NCI-H774 (cell line): ENCODE results near the gene ERP29.
A peak's percentile ranks its signal among the peaks of the same experiment; 100 is the strongest.
"Not testable (repeated sequence)": the region's sequence is repeated elsewhere in the genome, so short reads cannot be mapped to it uniquely, and the experiment has no call there.

Experiments used
- DNase-seq: peaks from one replicate; lab custom pipeline; 2025; lab: John Stamatoyannopoulos, UW

The ERP29 gene

GRCh38 chr12:112012775-112013600 is at the start of gene ERP29, which contains the start of gene TMEM116:
TSS of gene ERP29 (plus strand) at chr12:112013426. CDS start at chr12:112013466, 40 bp downstream.
TSS of gene TMEM116 (minus strand) at chr12:112013165. CDS start at chr12:112005270, 7,895 bp downstream.
- DNase-seq: peak; percentile 99

GRCh38 chr12:111964935-111965334 is 48.3 kb upstream of the ERP29 start:
- peak; percentile 48 for DNase-seq

- DNase-seq: no peak
Observed at GRCh38 chr12:111971800-111972199, 41.4 kb upstream of the ERP29 start.

- DNase-seq: no peak
Observed at GRCh38 chr12:111975161-111975931, 37.9 kb upstream of the ERP29 start.

GRCh38 chr12:111976291-111976690 is 36.9 kb upstream of the ERP29 start:
- no peak for DNase-seq

- DNase-seq: no peak
Observed at GRCh38 chr12:111976860-111977259, 36.4 kb upstream of the ERP29 start.

GRCh38 chr12:111978545-111978944 is 34.7 kb upstream of the ERP29 start:
- no peak for DNase-seq

GRCh38 chr12:111980598-111980997 is 32.6 kb upstream of the ERP29 start:
- no peak for DNase-seq

- DNase-seq: no peak
Observed at GRCh38 chr12:111981987-111982386, 31.2 kb upstream of the ERP29 start.

- no peak for DNase-seq
Observed at GRCh38 chr12:111984820-111985219, 28.4 kb upstream of the ERP29 start.

- no peak for DNase-seq
Observed at GRCh38 chr12:111991535-111991934, 21.7 kb upstream of the ERP29 start.

GRCh38 chr12:111991946-111992345 is 21.3 kb upstream of the ERP29 start:
- DNase-seq: no peak

- DNase-seq: no peak
Observed at GRCh38 chr12:111992464-111992863, 20.8 kb upstream of the ERP29 start.

GRCh38 chr12:111993292-111994150 is 19.7 kb upstream of the ERP29 start:
- no peak for DNase-seq

- DNase-seq: not testable (repeated sequence)
Observed at GRCh38 chr12:111994211-111995111, 18.8 kb upstream of the ERP29 start.

- DNase-seq: no peak
Observed at GRCh38 chr12:111995782-111996480, 17.3 kb upstream of the ERP29 start.

- no peak for DNase-seq
Observed at GRCh38 chr12:111997300-111997699, 15.9 kb upstream of the ERP29 start.

GRCh38 chr12:111998015-111998414 is 15.2 kb upstream of the ERP29 start:
- DNase-seq: no peak

GRCh38 chr12:111999129-111999528 is 14.1 kb upstream of the ERP29 start:
- DNase-seq: not testable (repeated sequence)

- DNase-seq: no peak
Observed at GRCh38 chr12:112000820-112001219, 12.4 kb upstream of the ERP29 start.
